ENCODE results near the gene RAB3GAP1. TPM values are rescaled to one million over a fixed set of nuclear protein-coding genes. Genes with fewer than 3 reads are reported as not detected.

The RAB3GAP1 gene
- total RNA-seq, 1 donor from 2014 or later = 61.1 TPM

GRCh38 chr2:135159191-135159590, 107.1 kb downstream of the RAB3GAP1 start:
- DNase-seq (ENCODE audit: low spot score in 2 of 2) (no peak), FAIRE-seq (no peak)

DNA sequence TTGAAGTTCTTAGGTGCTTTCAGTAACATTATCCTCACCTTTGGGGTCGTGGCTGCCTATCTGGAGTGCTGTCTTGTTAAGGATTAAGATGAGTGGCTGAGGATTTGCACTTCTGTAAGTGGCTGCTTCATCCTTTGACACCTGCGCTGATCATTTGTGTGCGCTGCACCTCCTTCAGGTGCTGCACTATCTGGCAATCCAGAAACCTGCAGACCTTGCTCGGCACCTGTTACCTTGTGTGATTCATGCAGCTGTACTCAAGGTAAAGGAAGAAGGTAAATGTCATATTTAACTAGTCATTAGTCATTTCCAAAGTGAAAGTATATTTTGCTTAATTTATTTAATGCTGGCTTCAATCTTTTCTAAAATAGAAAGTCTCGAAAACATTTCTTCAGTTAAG, 110.3 kb downstream of the RAB3GAP1 start:
- no peak for DNase-seq (ENCODE audit: low spot score in 2 of 2)
- FAIRE-seq = no peak

- no peak for DNase-seq (ENCODE audit: low spot score in 2 of 2)
- FAIRE-seq = no peak
Observed at GRCh38 chr2:135162786-135163185, 110.7 kb downstream of the RAB3GAP1 start.

GRCh38 chr2:135163306-135163705, 111.2 kb downstream of the RAB3GAP1 start:
- DNase-seq (ENCODE audit: low spot score in 2 of 2) (no peak), FAIRE-seq (no peak)

DNA sequence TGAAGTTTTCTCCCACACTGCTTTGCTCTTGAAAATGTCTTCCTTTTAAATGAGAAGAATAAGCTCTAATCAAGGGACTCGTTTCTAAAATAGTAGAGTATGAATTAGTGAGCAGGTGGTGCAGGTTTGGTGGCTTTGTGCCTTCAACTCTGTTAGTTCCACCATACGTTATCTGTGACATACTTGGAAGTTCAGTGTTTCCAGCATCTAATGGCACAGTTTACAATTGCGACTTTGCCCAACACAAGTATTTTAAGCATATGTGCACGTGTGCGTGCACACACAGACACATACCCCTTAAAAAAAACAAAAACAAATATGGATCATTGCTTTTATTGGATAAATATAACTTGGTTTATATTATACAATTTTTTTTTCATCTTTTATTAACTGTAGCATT, 111.8 kb downstream of the RAB3GAP1 start:
- DNase-seq (ENCODE audit: low spot score in 2 of 2) (no peak), FAIRE-seq (no peak)

- FAIRE-seq (no peak), DNase-seq (ENCODE audit: low spot score in 2 of 2) (no peak)
Observed at GRCh38 chr2:135164431-135164830, 112.3 kb downstream of the RAB3GAP1 start.

GRCh38 chr2:135167273-135167672, 115.2 kb downstream of the RAB3GAP1 start:
- no peak for DNase-seq (ENCODE audit: low spot score in 2 of 2)
- no peak for FAIRE-seq

GRCh38 chr2:135168204-135168856, 116.2 kb downstream of the RAB3GAP1 start:
- DNase-seq (ENCODE audit: low spot score in 2 of 2) (no peak), FAIRE-seq (no peak)

DNA sequence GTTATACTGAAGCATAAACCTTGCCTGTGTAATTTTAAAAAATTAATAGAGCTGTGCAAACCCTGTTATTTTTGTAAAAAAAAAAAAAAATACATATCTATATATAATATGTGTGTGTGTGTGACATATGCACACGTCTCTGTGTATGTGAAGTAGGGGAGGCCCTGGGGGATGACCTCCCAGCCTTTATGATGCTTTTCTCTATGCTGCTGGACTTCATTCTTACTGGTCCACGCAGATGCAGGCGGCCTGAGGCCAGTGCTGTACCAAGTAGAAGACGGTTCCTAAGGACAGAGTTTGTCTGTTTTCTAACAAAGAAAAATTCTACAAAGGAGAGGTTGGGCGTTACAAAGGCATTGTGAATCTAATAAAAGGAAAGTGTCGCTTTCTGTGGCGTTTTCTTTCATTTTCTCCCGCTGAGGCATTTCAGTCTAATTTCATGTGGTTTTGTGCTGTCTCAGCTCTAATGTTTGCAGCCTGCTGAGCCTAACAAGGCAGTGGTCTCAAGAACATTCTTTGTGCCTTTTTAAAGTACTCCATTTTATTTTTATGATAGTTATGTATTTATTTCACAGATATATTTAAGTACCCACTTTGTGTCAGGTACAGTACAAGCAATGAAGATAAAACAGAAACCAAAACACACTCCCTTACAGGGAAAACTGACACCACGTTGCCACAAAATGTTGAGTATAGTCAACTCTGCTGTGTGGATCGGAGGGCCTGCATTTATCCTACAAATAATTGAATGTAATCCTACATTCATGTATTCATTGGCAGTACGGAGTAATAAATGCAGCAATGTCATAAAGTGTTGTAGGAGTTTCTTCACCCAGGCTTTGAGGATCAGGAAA, 118.0 kb downstream of the RAB3GAP1 start:
- DNase-seq (ENCODE audit: low spot score in 2 of 2) = no peak
- FAIRE-seq = no peak

GRCh38 chr2:135174049-135174809, 122.1 kb downstream of the RAB3GAP1 start:
- peak in 1 of 2 donors; percentile 33 for DNase-seq (ENCODE audit: low spot score in 2 of 2)
- no peak for FAIRE-seq

GRCh38 chr2:135174810-135175093, 122.7 kb downstream of the RAB3GAP1 start:
- DNase-seq (ENCODE audit: low spot score in 2 of 2) = no peak

DNA sequence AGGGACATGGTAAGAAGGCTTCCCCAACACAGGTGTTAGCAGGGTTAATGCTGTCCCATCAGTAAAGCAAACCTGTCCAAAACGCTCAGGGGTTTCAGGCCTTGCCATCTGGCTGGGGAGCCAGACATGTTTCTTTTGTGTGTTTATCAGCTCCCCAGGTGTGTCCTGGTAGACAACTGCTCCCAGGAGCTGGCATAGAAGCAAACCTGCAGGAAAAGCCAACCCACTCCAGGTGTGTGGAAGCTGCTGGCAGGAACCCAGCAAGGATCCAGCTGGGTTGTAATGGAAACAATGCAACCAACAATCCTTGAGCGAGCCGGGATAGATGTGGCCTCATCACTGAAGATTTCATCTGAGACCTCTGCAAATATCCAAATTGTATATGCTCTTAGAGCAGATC, 123.1 kb downstream of the RAB3GAP1 start:
- no peak for FAIRE-seq
- no peak for DNase-seq (ENCODE audit: low spot score in 2 of 2)

More at GRCh38 chr2:135174810-135175093, 122.7 kb downstream of the RAB3GAP1 start:
- no peak for FAIRE-seq

- DNase-seq (ENCODE audit: low spot score in 2 of 2) (no peak), FAIRE-seq (no peak)
Observed at GRCh38 chr2:135179689-135180088, 127.6 kb downstream of the RAB3GAP1 start.

DNA sequence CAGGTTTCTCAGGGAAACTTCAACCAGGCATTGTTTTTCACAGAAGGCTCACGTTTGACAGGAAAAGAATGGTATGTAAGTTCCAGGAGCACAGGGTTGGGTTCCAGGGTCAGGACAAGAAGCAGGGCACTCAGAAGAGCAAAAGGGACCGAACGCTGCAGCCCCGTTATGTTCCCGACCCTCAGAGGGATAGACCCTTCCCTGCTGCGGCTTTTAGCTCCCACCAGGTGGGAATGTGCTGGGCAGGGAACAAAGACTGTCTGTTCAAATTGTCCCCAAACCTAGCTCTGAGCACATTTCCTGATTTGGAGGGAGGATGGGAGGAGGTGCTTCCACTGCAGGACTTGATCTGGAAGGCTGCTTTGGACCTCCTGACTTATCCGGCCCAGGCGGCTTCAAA, 130.1 kb downstream of the RAB3GAP1 start:
- no peak for DNase-seq (ENCODE audit: low spot score in 2 of 2)
- no peak for FAIRE-seq

- FAIRE-seq = no peak
- no peak for DNase-seq (ENCODE audit: low spot score in 2 of 2)
Observed at GRCh38 chr2:135182601-135183000, 130.5 kb downstream of the RAB3GAP1 start.

- FAIRE-seq = no peak
- DNase-seq (ENCODE audit: low spot score in 2 of 2) = no peak
Observed at GRCh38 chr2:135183822-135184221, 131.7 kb downstream of the RAB3GAP1 start.

- FAIRE-seq (no peak), DNase-seq (ENCODE audit: low spot score in 2 of 2) (no peak)
Observed at GRCh38 chr2:135186054-135186453, 134.0 kb downstream of the RAB3GAP1 start.

DNA sequence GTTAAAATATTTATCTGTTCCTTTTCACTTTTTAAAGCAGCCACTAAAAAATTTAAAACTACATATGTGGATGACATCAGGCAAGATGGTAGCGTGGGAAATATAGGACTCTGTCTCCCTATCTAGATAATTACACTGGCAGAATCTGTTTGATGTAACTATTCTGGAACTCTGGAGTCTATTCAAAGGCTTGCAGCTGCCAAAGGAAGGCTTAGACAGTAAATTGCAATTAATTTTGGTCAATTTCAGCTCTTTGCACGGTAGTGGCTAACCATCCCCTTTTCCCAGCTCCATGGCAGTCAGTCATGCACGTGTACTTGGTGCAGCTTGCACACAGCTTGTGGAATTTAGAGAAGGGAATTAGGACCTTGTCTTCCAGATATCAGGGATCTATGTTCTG, 135.2 kb downstream of the RAB3GAP1 start:
- no peak for FAIRE-seq
- no peak for DNase-seq (ENCODE audit: low spot score in 2 of 2)

- no peak for FAIRE-seq
Observed at GRCh38 chr2:135189148-135189547, 137.1 kb downstream of the RAB3GAP1 start.

DNA sequence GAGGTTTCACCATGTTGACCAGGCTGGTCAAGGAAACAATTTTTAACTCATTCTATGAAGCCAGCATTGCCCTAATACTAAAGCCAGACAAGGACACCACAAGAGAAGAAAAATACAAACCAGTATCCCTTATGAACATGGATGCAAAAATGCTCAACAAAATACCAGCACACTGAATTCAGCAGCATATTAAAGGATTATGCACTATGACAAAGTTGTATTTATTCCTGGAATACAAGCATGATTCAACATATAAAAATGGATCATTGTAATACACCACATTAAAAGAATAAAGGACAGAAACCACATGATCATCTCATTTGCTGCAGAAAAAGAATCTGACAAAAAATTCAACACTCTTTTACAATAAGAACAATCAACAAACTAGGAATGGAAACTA, 138.7 kb downstream of the RAB3GAP1 start:
- DNase-seq (ENCODE audit: low spot score in 2 of 2) (no peak), FAIRE-seq (no peak)

More at GRCh38 chr2:135189148-135189547, 137.1 kb downstream of the RAB3GAP1 start:
- no peak for DNase-seq (ENCODE audit: low spot score in 2 of 2)

- FAIRE-seq = no peak
- no peak for DNase-seq (ENCODE audit: low spot score in 2 of 2)
Observed at GRCh38 chr2:135198481-135198880, 146.4 kb downstream of the RAB3GAP1 start.

All from frontal cortex (tissue), 4 donors.